HG03066 (cell line): ENCODE measurements around the gene TJP1.
"Not testable (repeated sequence)": the region's sequence is repeated elsewhere in the genome, so short reads cannot be mapped to it uniquely, and the experiment has no call there.

Experiments
- ATAC-seq: cut with Tn5 transposase; IDR thresholded peaks from one replicate; pipeline ENCODE4 v1.9.1; 2021; ENCODE audit warnings: low read depth; ENCODE audit not compliant: unreplicated experiment

The TJP1 gene

DNA sequence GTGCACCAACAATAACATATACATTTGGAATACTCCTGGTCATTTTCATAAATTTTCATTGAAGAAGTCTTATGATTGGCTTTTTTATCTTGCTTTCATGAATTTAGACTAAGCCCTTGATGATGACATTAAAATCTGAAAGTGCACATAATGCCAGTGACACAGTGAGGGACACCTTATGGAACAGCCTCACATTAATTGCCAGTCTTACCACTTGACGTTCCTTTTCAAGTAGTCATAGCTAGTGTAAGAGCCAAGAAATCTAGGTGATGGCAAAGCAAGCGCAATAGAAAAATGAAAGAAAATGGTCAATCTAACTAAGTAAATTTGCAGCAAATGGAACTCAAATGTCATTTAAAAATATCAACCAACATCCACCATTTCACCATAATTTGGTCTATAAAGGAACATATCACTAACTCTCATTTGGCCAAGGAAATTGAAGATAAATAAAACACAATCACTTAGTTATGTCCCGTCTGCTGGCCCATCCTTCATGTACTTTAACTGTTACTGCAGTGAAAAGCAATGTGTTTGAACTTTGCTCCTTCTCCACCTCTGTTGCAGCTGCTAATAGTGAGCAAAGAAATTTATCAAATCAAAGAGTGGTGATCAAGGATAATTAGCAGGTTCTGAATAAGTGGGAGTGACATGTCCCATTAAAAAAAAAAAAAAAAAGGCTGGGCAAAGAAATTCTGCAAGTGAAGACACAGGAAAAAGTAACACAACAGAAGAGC is 110.0 kb downstream of the TJP1 start:
- no peak for ATAC-seq

DNA sequence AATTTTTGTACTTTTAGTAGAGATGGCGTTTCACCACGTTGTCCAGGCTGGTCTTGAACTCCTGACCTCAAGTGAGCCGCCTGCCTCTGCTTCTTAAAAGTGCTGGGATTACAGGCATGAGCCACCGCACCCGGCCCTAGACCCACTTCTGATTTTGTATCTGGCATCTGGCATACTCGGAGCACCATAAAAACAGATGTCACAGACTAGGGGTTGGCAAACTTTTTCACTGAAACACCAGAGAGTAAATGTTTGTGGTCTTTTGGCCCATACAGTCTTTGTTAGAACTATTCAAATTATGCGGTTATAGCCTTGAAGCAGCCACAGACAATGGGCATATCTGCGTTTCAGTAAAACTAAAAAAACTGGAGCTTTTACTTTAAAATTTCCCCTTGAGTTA is 110.7 kb downstream of the TJP1 start:
- no peak for ATAC-seq

DNA sequence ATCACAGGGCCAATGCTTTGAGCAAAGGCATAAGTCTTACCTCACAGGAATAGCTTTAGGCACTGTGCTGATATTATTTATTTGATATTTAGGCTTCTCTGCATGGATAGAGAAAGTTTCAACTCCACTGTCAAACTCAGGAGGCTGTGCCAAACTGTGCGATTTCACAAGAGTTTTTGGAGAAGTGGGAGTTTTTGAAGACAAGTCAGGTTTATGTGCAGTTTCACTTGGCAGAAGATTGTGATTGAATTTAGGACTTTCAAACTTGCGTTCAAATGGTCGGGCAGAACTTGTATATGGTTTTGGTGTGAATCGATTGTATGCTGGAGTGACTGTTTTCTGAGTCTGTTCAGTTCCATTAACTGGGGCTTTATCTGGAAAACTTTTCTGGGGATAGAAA is 113.7 kb downstream of the TJP1 start:
- no peak for ATAC-seq

- no peak for ATAC-seq
Observed at GRCh38 chr15:29704950-29705597, 117.2 kb downstream of the TJP1 start.

DNA sequence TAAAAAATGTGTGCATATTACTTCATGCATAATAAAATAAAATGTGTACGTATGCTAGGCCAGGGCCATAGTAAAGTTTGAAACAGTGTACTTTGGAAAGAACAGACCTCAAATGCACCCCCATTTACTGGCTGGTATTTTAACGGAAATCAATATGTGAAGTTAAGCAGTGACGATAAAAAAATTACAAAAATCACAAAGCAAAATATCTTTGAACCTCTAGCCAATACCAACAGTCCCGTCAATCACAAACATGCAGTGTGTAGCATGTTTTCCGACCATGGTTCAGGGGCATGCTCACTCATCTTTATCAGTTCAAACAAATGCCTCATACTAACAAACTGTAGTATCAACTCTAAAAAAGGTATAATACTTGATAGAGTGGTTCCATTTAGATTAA is 121.1 kb downstream of the TJP1 start:
- ATAC-seq = no peak

- ATAC-seq = no peak
Observed at GRCh38 chr15:29700296-29700695, 122.0 kb downstream of the TJP1 start.

DNA sequence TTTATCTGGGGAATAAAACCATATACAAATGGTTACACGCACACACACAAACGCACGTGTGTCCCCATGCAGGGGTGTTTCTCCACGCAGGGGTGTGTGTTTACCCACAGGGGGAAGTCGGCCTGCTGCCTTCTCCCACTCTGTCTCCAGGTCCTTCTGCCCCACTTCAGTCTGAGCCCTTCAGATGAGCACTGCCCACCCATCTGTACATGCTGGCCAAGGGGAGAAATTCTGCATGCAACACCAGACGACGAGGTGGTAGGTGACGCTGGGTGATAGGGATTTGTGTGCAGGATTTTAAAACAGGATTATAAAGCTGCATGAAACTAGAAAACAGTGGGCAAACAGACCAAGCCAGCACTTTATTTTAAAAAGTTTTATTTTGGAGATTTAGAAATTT is 122.5 kb downstream of the TJP1 start:
- no peak for ATAC-seq

- no peak for ATAC-seq
Observed at GRCh38 chr15:29698030-29698701, 124.1 kb downstream of the TJP1 start.

GRCh38 chr15:29696950-29697738 is 125.1 kb downstream of the TJP1 start:
- no peak for ATAC-seq

- ATAC-seq = not testable (repeated sequence)
Observed at GRCh38 chr15:29696506-29696905, 125.8 kb downstream of the TJP1 start.

- ATAC-seq = no peak
Observed at GRCh38 chr15:29695489-29696167, 126.6 kb downstream of the TJP1 start.

GRCh38 chr15:29693225-29693624 is 129.0 kb downstream of the TJP1 start:
- ATAC-seq = no peak

DNA sequence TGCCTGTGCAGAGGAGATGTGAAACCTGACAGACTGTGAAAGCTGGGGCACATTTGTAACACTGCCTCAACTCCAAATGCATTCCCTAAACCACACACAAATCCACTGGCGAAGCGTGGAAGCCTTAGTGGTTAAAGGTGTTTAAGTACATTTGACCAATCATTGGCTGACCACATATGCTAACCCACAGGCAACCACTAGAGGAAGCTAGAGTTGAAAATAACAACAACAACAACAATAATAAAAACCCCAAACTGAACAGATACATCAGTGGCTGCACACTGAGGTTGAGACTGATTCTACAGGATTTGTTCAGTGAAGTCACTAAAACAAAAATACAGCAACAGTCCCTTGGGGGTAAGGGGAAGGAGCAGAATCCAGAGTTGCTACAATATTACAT is 129.7 kb downstream of the TJP1 start:
- no peak for ATAC-seq

GRCh38 chr15:29690765-29691475 is 131.3 kb downstream of the TJP1 start:
- ATAC-seq = no peak

DNA sequence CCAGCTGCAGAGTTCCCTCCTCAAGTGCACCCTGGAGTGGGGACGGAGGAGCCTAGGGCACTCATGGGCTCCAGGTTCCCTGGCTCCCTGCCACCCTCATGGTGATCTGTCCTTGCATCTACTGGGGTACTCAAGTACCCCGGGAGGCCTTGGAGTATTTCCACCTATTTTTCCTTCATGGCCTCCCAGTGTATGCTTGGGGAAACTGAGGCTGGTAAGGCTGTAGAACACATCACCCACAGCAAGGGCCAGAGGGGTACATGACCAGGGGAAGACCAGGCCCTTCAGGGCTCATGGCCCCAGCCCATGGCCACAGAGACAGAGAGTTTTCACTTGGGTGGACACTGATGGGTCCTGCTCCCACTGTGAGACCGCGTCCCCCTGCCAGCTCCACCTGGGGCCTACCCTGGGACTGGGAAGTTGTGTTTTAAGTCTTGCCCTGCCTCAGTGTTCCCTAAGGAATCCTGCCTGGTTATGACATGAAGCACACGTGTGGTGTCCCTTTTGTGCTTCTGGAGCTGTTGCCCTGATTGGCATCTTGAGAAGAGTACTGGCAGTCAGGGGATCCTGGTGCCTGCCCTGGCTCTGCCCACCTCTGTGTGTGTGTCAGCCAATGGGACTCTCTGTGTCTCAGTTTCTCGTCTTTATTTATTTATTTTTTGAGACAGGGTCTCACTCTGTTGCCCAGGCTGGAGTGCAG is 132.8 kb downstream of the TJP1 start:
- ATAC-seq = no peak

DNA sequence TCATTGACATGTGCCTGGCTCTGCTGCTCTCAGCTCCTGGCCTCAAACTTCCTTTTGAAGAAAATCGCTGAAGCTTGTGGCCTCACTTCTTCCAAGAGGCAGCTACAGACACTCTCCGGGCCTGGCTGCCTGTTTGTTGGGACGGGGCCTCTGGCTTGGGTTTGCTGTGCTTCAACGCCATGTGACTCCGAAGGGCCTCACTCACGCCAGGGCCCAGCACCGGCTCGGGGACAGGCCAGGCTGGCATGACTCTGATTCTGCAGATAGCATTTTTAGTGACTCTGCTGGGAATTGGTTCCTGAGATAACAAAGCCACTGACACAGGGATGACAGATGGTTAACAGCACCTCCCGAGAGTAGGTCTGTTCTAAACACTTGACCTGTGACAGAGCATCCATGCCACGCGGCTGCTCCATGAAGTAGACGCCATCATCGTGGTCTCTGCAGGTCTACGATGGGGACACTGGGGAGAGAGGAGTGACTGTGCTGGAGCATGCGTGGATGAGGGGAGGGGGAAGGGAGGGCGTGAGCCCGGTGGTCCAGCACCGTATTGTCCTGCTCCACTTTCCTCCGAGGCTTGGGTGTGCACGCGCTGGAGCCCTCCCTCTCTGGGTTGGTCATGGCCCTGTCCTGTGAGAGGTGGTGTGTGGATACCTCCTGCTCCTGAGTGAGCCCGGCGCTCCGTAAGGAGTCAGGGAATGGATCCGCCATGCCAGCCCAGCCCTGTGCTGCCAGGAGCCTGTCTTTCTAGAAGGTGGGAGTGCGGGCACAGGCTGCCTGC is 133.6 kb downstream of the TJP1 start:
- no peak for ATAC-seq

DNA sequence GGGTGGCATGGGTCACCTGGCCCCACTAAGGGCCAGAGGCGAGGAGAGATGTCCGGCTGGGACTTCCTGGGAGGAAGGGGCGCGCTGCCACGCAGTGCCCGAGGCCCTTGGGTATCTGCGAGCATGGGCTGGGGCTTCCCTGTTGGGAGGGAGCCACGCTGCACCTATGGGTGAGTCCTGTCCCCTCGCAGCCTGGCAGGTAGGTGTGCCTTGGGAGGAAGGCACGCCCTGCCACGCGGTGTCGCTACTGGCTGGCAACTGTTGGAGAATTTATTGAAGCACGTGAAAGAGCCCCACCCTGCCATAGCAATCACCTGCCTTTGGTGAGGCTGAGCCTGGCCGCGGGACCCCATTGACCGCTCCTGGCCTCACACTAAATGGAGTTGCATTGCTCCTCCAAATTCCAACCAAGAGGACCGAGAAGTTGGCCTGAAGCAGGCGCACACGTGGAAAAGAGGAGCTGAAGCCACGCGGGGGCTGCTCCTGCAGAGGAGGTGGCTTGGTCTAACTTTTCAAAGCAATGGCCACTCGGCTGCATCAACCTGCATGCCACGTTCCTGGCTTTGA is 134.2 kb downstream of the TJP1 start:
- ATAC-seq = no peak

DNA sequence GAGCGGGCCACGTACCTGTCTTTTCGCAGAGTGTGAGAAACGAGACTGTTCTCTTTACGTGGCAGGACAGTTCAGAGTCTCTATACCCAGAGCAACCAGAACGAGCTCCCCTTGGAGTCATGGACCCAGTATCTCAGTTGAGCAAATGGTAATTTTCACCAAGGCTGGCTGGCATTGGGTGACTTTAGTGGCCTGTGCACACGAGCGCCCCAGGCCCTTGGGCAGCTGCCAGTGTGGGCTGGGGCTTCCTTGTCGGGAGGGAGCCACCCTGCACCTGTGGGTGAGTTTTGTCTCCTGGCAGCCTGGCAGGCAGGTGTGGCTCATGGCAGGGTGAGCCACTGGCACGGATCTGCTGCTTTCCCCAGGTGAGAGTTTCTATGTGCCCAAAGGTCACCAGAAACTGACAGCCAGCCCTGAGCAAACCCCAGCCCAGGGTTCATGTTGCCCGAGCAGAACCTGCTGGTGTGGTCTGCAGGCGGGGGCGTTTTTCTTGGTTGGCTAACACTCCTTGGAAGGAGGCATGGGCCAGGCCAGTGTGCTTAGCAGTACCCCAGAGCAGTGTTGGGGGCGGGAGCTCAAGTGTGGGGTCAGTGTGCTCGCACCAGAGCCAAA is 135.0 kb downstream of the TJP1 start:
- no peak for ATAC-seq
